ENCODE data around the gene C5. TPM values are rescaled to one million over a fixed set of nuclear protein-coding genes. Genes with fewer than 3 reads are reported as not detected.

Gene C5
- total and polyA plus RNA-seq, 2 experiments from 2014 or later, result 0.31 TPM; not detected in 1

DNA sequence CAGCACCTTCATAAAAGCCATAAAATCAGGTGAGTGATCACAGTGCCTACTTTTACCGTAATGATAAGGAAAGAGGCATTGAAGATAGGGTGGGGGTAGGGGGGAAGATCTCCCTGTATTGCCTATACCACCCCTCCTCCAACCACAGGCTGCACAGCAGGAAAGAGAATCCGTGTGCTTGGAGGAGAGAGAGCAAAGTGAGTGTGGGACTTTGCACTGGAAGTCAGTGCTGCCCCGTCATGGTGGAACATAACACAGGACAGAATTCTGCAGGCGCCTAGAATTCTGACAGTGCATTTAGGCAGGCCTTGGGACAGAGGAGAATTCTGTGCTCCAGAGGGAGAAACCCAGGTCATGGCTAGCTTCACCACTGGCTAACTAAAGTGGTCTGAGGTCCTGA is 3.5 kb upstream of the C5 start (continued):
- TF ChIP-seq, protein P1, sequence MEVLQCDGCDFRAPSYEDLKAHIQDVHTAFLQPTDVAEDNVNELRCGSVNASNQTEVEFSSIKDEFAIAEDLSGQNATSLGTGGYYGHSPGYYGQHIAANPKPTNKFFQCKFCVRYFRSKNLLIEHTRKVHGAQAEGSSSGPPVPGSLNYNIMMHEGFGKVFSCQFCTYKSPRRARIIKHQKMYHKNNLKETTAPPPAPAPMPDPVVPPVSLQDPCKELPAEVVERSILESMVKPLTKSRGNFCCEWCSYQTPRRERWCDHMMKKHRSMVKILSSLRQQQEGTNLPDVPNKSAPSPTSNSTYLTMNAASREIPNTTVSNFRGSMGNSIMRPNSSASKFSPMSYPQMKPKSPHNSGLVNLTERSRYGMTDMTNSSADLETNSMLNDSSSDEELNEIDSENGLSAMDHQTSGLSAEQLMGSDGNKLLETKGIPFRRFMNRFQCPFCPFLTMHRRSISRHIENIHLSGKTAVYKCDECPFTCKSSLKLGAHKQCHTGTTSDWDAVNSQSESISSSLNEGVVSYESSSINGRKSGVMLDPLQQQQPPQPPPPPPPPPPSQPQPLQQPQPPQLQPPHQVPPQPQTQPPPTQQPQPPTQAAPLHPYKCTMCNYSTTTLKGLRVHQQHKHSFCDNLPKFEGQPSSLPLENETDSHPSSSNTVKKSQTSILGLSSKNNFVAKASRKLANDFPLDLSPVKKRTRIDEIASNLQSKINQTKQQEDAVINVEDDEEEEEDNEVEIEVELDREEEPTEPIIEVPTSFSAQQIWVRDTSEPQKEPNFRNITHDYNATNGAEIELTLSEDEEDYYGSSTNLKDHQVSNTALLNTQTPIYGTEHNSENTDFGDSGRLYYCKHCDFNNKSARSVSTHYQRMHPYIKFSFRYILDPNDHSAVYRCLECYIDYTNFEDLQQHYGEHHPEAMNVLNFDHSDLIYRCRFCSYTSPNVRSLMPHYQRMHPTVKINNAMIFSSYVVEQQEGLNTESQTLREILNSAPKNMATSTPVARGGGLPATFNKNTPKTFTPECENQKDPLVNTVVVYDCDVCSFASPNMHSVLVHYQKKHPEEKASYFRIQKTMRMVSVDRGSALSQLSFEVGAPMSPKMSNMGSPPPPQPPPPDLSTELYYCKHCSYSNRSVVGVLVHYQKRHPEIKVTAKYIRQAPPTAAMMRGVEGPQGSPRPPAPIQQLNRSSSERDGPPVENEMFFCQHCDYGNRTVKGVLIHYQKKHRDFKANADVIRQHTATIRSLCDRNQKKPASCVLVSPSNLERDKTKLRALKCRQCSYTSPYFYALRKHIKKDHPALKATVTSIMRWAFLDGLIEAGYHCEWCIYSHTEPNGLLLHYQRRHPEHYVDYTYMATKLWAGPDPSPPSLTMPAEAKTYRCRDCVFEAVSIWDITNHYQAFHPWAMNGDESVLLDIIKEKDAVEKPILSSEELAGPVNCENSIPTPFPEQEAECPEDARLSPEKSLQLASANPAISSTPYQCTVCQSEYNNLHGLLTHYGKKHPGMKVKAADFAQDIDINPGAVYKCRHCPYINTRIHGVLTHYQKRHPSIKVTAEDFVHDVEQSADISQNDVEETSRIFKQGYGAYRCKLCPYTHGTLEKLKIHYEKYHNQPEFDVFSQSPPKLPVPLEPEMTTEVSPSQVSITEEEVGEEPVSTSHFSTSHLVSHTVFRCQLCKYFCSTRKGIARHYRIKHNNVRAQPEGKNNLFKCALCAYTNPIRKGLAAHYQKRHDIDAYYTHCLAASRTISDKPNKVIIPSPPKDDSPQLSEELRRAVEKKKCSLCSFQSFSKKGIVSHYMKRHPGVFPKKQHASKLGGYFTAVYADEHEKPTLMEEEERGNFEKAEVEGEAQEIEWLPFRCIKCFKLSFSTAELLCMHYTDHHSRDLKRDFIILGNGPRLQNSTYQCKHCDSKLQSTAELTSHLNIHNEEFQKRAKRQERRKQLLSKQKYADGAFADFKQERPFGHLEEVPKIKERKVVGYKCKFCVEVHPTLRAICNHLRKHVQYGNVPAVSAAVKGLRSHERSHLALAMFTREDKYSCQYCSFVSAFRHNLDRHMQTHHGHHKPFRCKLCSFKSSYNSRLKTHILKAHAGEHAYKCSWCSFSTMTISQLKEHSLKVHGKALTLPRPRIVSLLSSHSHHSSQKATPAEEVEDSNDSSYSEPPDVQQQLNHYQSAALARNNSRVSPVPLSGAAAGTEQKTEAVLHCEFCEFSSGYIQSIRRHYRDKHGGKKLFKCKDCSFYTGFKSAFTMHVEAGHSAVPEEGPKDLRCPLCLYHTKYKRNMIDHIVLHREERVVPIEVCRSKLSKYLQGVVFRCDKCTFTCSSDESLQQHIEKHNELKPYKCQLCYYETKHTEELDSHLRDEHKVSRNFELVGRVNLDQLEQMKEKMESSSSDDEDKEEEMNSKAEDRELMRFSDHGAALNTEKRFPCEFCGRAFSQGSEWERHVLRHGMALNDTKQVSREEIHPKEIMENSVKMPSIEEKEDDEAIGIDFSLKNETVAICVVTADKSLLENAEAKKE (CRISPR knock-in tag; IDR thresholded peaks at IDR 0.05), result no peak
- TF ChIP-seq JUNB (IDR thresholded peaks at IDR 0.05; ENCODE audit: unreplicated experiment) (no peak), CREB1 (CRISPR knock-in tag; IDR thresholded peaks at IDR 0.05; ENCODE audit: low read depth) (no peak), NANOG (IDR thresholded peaks at IDR 0.05; ENCODE audit: borderline replicate concordance) (no peak), ZNF114 (CRISPR knock-in tag; IDR thresholded peaks at IDR 0.05) (no peak), STAT1 (IDR thresholded peaks at IDR 0.05; ENCODE audit: unreplicated experiment) (no peak), POLR2AphosphoS5 (IDR thresholded peaks at IDR 0.05; ENCODE audit: low read depth) (no peak), ZNF331 (CRISPR knock-in tag; IDR thresholded peaks at IDR 0.05; ENCODE audit: low read depth) (no peak)
- TF ChIP-seq, protein P2, sequence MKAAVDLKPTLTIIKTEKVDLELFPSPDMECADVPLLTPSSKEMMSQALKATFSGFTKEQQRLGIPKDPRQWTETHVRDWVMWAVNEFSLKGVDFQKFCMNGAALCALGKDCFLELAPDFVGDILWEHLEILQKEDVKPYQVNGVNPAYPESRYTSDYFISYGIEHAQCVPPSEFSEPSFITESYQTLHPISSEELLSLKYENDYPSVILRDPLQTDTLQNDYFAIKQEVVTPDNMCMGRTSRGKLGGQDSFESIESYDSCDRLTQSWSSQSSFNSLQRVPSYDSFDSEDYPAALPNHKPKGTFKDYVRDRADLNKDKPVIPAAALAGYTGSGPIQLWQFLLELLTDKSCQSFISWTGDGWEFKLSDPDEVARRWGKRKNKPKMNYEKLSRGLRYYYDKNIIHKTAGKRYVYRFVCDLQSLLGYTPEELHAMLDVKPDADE (IDR thresholded peaks at IDR 0.05), result no peak

DNA sequence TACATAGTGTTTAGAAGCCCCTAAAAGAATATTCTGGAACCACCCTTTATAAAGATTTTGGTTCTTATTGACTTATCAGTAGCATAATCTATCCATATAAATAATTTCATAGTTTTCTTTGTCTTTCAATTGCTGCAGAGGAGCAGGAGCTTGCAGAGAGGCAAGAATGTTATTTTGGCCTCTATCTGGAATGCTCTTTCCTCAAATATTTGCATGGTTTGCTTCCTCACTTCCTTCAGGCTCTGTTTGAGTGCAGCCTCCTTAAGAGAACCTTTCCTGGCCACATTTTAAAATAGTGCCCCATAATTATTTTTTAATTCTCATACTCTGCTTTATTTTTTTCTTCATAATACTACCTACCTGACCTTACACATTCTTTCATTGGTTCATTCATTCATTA is 1.5 kb downstream of the C5 start:
- Mint-ChIP-seq H3K27me3 (ENCODE audit: insufficient read depth, low read depth, poor library complexity) (no peaks in the 10 kb centered on the region), H3K27ac (no peak overlapping the region), H3K9me3 (no peaks in the 10 kb centered on the region), H3K36me3 (ENCODE audit: low read depth) (no peaks in the 10 kb centered on the region), H3K4me3 (no peak overlapping the region), H3K4me1 (peaks cover 12% of the 10 kb centered on the region; the same call in 2 of the 3 replicates)
- Histone ChIP-seq H3K27ac (ENCODE audit: low read depth) (no peak overlapping the region), H3F3A (replicated peaks; ENCODE audit: low read depth) (no peaks in the 10 kb centered on the region), H3K9me2 (ENCODE audit: insufficient read depth) (no peaks in the 10 kb centered on the region), H3K79me2 (replicated peaks; ENCODE audit: insufficient read depth) (no peaks in the 10 kb centered on the region), H3K4me3 (no peak overlapping the region), H3K4me2 (no peak overlapping the region), H2AFZ (no peak overlapping the region), H3K4me1 (ENCODE audit: insufficient read depth) (no peaks in the 10 kb centered on the region; the same call in 1 of the 2 replicates), H4K20me1 (replicated peaks; ENCODE audit: insufficient read depth) (no peaks in the 10 kb centered on the region), H3K27me3 (ENCODE audit: insufficient read depth) (no peaks in the 10 kb centered on the region), H3K36me3 (ENCODE audit: insufficient read depth) (no peaks in the 10 kb centered on the region)
- no peak for ATAC-seq
- DNase-seq (ENCODE audit: low spot score), result peak; percentile 32
- TF ChIP-seq, protein P2 (IDR thresholded peaks at IDR 0.05), result no peak

All from GM23338 (cell line).